Activated CD4-positive, alpha-beta T cell treated with anti-CD3 and anti-CD28 coated beads for 24 hours (primary cell): ENCODE measurements around the gene FKBP6.
A peak's percentile ranks its signal among the peaks of the same experiment; 100 is the strongest.
"Not testable (repeated sequence)": the region's sequence is repeated elsewhere in the genome, so short reads cannot be mapped to it uniquely, and the experiment has no call there.

Source experiments
- DNase-seq, 2 donors: peaks; one replicate each; pipeline ENCODE4 v3.0.0-alpha.2; 2020; ENCODE audit warnings: low read depth in 2 of 2

Gene FKBP6

GRCh38 chr7:73327922-73328321 lies at the start of gene FKBP6, which contains the start of gene TRIM50:
FKBP6 (plus strand) TSS chr7:73328161; CDS start chr7:73328429, 268 bp downstream.
TRIM50 (minus strand) TSS chr7:73328082; CDS start chr7:73324787, 3,295 bp downstream.
- DNase-seq: not testable (repeated sequence)

GRCh38 chr7:73297235-73297634 lies 30.7 kb upstream of the FKBP6 start:
- not testable (repeated sequence) for DNase-seq

- DNase-seq: not testable (repeated sequence)
Observed at GRCh38 chr7:73297706-73298105, 30.3 kb upstream of the FKBP6 start.

GRCh38 chr7:73299812-73300211 lies 28.1 kb upstream of the FKBP6 start:
- not testable (repeated sequence) for DNase-seq

GRCh38 chr7:73301108-73301507 lies 26.9 kb upstream of the FKBP6 start:
- DNase-seq: not testable (repeated sequence)

GRCh38 chr7:73302846-73303245 lies 25.1 kb upstream of the FKBP6 start:
- DNase-seq: not testable (repeated sequence)

- DNase-seq: no peak
Observed at GRCh38 chr7:73303546-73303945, 24.4 kb upstream of the FKBP6 start.

GRCh38 chr7:73304071-73304470 lies 23.9 kb upstream of the FKBP6 start:
- no peak for DNase-seq

- DNase-seq: not testable (repeated sequence)
Observed at GRCh38 chr7:73304612-73305387, 23.2 kb upstream of the FKBP6 start.

GRCh38 chr7:73307436-73307835 lies 20.5 kb upstream of the FKBP6 start:
- DNase-seq: no peak

- no peak for DNase-seq
Observed at GRCh38 chr7:73308074-73308664, 19.8 kb upstream of the FKBP6 start.

GRCh38 chr7:73308665-73309214 lies 19.2 kb upstream of the FKBP6 start, which contains the start of gene NSUN5:
NSUN5 (minus strand) TSS chr7:73308826; CDS start chr7:73308790, 36 bp downstream.
- peak; percentile 82 to 86 for DNase-seq

GRCh38 chr7:73311421-73311820 lies 16.5 kb upstream of the FKBP6 start:
- DNase-seq: not testable (repeated sequence)

GRCh38 chr7:73312831-73313520 lies 15.0 kb upstream of the FKBP6 start:
- DNase-seq: no peak

GRCh38 chr7:73313521-73313906 lies 14.4 kb upstream of the FKBP6 start:
- DNase-seq: no peak

GRCh38 chr7:73314271-73314670 lies 13.7 kb upstream of the FKBP6 start:
- DNase-seq: no peak

GRCh38 chr7:73316521-73316920 lies 11.4 kb upstream of the FKBP6 start:
- no peak for DNase-seq

- DNase-seq: not testable (repeated sequence)
Observed at GRCh38 chr7:73318656-73319204, 9.2 kb upstream of the FKBP6 start.

- not testable (repeated sequence) for DNase-seq
Observed at GRCh38 chr7:73319541-73319940, 8.4 kb upstream of the FKBP6 start.

GRCh38 chr7:73320009-73320408 lies 8.0 kb upstream of the FKBP6 start:
- not testable (repeated sequence) for DNase-seq

- not testable (repeated sequence) for DNase-seq
Observed at GRCh38 chr7:73323434-73324080, 4.4 kb upstream of the FKBP6 start.
